Activated B cell treated with CpG ODN at 0.5 μM for 24 hours (primary cell): Measurements from ENCODE around the gene GHRHR. TPM values are rescaled to one million over a fixed set of nuclear protein-coding genes. Genes with fewer than 3 reads are reported as not detected.

Experiments used
- ATAC-seq: fragments of 200-7000 bp; cut with Tn5 transposase; one replicate; pipeline ENCODE4 v1.10.0; 2021; ENCODE audit warnings: low read depth, mild to moderate bottlenecking, moderate library complexity
- CTCF ChIA-PET: fragments of 350-600 bp; sonication (Branson Sonifier 250); formaldehyde crosslinking; loops from one replicate; lab custom pipeline; 2021; ENCODE audit warnings: antibody characterized with exemption; lab: Charles Lee
- POLR2A ChIA-PET: fragments of 350-600 bp; sonication (Branson Sonifier 250); formaldehyde crosslinking; loops from one replicate; lab custom pipeline; 2021; ENCODE audit warnings: antibody characterized with exemption; lab: Charles Lee
- DNase-seq: peaks from one replicate; pipeline ENCODE4 v3.0.0; 2022
- H3K27ac Mint-ChIP-seq: one replicate; pipeline ENCODE4 v1.8.0; 2020; ENCODE audit warnings: mixed read lengths
- H3K27me3 Mint-ChIP-seq: one replicate; pipeline ENCODE4 v1.8.0; 2021; ENCODE audit warnings: mixed read lengths
- H3K36me3 Mint-ChIP-seq: one replicate; pipeline ENCODE4 v1.8.0; 2021; ENCODE audit warnings: low read depth, mixed read lengths
- H3K4me1 Mint-ChIP-seq: one replicate; pipeline ENCODE4 v1.8.0; 2021; ENCODE audit warnings: mixed read lengths
- H3K4me3 Mint-ChIP-seq: one replicate; pipeline ENCODE4 v1.8.0; 2020; ENCODE audit warnings: mild to moderate bottlenecking, mixed read lengths
- H3K9me3 Mint-ChIP-seq: one replicate; pipeline ENCODE4 v1.8.0; 2020; ENCODE audit warnings: mixed read lengths
- intact Hi-C: fragments of 100-400 bp; cut with micrococcal nuclease; formaldehyde crosslinking; loops from one replicate; pipeline ENCODE4 v1.15.1; 2024
- total RNA-seq: library from RNA; stranded (reverse); gene quantifications from 2 replicates; pipeline ENCODE4 v1.2.3, GENCODE V29; 2022
- TF ChIP-seq, protein P1 (sequence below): fragments of 200-600 bp; IDR thresholded peaks from one replicate; pipeline ENCODE4 v1.8.0; 2022; ENCODE audit warnings: antibody characterized with exemption, mild to moderate bottlenecking

Gene GHRHR
- total RNA-seq, 1 donor from 2014 or later = not detected

DNA sequence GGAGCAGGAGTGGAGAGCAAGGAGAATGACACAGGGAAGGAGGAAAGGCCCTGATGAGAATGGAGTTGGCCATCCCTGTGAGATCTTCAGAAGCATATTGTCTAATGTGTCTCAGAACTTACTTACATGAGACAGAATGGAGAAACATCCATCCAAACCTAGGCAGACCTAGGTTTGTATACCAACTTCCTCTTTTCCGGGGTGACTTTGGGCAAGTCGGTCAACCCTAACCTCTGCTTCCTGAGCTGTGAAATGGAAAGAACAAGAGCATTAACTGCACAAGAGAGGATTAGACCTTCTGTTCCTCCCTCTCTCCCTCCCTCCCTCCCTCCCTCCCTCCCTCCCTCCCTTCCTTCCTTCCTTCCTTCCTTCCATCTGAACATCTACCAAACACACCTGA, 4.5 kb downstream of the GHRHR start:
- Mint-ChIP-seq H3K9me3 (no peaks in the 10 kb centered on the region), H3K4me3 (no peak overlapping the region), H3K36me3 (no peaks in the 10 kb centered on the region), H3K4me1 (peaks cover 20% of the 10 kb centered on the region), H3K27me3 (peaks cover 4% of the 10 kb centered on the region), H3K27ac (no peak overlapping the region)
- TF ChIP-seq, protein P1, sequence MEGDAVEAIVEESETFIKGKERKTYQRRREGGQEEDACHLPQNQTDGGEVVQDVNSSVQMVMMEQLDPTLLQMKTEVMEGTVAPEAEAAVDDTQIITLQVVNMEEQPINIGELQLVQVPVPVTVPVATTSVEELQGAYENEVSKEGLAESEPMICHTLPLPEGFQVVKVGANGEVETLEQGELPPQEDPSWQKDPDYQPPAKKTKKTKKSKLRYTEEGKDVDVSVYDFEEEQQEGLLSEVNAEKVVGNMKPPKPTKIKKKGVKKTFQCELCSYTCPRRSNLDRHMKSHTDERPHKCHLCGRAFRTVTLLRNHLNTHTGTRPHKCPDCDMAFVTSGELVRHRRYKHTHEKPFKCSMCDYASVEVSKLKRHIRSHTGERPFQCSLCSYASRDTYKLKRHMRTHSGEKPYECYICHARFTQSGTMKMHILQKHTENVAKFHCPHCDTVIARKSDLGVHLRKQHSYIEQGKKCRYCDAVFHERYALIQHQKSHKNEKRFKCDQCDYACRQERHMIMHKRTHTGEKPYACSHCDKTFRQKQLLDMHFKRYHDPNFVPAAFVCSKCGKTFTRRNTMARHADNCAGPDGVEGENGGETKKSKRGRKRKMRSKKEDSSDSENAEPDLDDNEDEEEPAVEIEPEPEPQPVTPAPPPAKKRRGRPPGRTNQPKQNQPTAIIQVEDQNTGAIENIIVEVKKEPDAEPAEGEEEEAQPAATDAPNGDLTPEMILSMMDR = no peak
- ATAC-seq (peak; percentile 25), DNase-seq (no peak)
- ChIA-PET POLR2A (no interaction called here), CTCF (interaction anchor here (2.0 kb wide), 1 partner anchor 15 kb away, joined by 7 read pairs; no protein-coding TSS in a partner anchor)
- intact Hi-C loops = no loop called here

- no peak overlapping the region for H3K27ac Mint-ChIP-seq
- DNase-seq (no peak), ATAC-seq (no peak)
- peaks cover 20% of the 10 kb centered on the region for H3K4me1 Mint-ChIP-seq
- intact Hi-C loops = no loop called here
- ChIA-PET POLR2A (no interaction called here), CTCF (interaction anchor here (2.0 kb wide), 1 partner anchor 14 kb away, joined by 7 read pairs; no protein-coding TSS in a partner anchor)
- H3K36me3 Mint-ChIP-seq = no peaks in the 10 kb centered on the region
- H3K27me3 Mint-ChIP-seq = peaks cover 4% of the 10 kb centered on the region
- no peaks in the 10 kb centered on the region for H3K9me3 Mint-ChIP-seq
- H3K4me3 Mint-ChIP-seq = no peak overlapping the region
- TF ChIP-seq, protein P1 = no peak
These were observed 5.2 kb downstream of the GHRHR start for GRCh38 chr7:30968747-30969603.

DNA sequence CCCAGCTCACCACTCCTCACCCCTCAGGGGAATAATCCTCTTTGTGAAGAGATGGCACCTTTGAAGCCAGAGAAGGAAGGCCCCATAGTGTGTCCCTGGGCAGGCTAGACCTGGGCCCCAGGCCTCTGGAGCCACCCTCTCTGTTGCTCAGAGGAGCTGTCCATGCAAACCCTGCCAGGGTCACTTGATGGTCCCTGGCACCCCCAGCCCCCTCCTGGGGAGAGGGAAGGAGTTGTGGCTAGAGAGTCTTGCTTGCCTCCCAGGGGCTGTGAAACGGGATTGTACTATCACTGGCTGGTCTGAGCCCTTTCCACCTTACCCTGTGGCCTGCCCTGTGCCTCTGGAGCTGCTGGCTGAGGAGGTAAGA, 5.8 kb downstream of the GHRHR start:
- TF ChIP-seq, protein P1 = no peak
- Mint-ChIP-seq H3K27me3 (peaks cover 4% of the 10 kb centered on the region), H3K9me3 (no peaks in the 10 kb centered on the region), H3K4me1 (peaks cover 20% of the 10 kb centered on the region), H3K27ac (no peak overlapping the region), H3K36me3 (no peaks in the 10 kb centered on the region), H3K4me3 (no peak overlapping the region)
- intact Hi-C loops = no loop called here
- POLR2A ChIA-PET = no interaction called here
- CTCF ChIA-PET = no interaction called here
- ATAC-seq = no peak
- DNase-seq = no peak

DNA sequence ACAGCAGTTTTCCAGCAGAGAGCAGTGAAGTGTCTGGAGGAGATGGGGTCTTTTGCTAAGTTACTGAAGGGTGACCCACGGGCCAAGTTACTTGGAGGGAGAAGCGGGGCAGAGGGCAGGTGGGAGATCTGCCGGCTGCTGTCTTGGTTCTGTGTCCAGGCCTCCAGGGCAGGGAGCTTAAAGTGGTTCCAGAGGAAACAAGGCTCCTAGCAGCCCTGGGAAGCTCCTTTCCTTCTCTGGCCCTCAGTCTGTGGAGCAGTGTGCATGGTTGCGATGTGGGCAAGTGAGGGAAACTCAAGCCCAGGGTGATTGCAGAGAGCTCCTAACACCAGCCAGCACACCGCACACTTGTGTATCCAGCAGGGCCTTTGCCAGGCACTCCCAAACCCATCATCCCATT, 6.3 kb downstream of the GHRHR start:
- H3K27ac Mint-ChIP-seq = no peak overlapping the region
- no peak for ATAC-seq
- CTCF ChIA-PET = interaction anchor here (0.9 kb wide), 1 partner anchor 13 kb away, joined by 3 read pairs; no protein-coding TSS in a partner anchor
- no peak overlapping the region for H3K4me3 Mint-ChIP-seq
- POLR2A ChIA-PET = no interaction called here
- no peaks in the 10 kb centered on the region for H3K9me3 Mint-ChIP-seq
- TF ChIP-seq, protein P1 = no peak
- DNase-seq = no peak
- peaks cover 6% of the 10 kb centered on the region for H3K27me3 Mint-ChIP-seq
- H3K4me1 Mint-ChIP-seq = peaks cover 25% of the 10 kb centered on the region
- intact Hi-C loops = no loop called here
- H3K36me3 Mint-ChIP-seq = no peaks in the 10 kb centered on the region

DNA sequence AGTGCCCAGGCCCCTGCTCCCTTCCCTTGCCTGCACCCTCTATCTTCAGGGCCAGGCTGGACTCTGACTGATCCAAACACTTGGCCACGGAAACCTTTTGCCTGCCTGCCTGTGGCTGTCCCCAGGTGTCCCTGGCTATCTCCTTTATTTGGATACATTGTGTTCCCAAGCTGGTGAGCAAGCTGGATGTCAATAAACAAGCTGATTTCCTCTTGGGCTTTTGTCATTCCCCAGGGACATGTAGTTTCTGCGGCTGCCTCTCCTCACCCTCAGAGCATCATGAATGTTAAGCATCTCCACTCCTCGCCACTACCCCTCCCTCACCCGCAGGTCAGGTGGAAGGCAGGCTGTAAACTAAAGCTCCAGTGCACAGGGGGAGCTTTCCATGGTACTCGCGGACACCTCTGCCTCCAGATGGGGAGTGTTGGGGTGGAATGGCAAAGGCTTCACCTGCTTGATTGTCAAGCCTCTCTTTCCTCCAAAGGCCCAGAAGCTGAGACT, 6.9 kb downstream of the GHRHR start:
- no peak overlapping the region for H3K4me3 Mint-ChIP-seq
- intact Hi-C loops = no loop called here
- no peak for DNase-seq
- no peak for ATAC-seq
- CTCF ChIA-PET = interaction anchor here (0.9 kb wide), 1 partner anchor 13 kb away, joined by 3 read pairs; no protein-coding TSS in a partner anchor
- H3K36me3 Mint-ChIP-seq = no peaks in the 10 kb centered on the region
- H3K27me3 Mint-ChIP-seq = peaks cover 6% of the 10 kb centered on the region
- H3K9me3 Mint-ChIP-seq = no peaks in the 10 kb centered on the region
- H3K27ac Mint-ChIP-seq = no peak overlapping the region
- TF ChIP-seq, protein P1 = no peak
- POLR2A ChIA-PET = no interaction called here
- H3K4me1 Mint-ChIP-seq = peaks cover 26% of the 10 kb centered on the region
